ENCODE data around the gene IFRD2.

- TF ChIP-seq POLR2AphosphoS5 (IDR thresholded peaks at IDR 0.05; ENCODE audit: borderline replicate concordance, low read depth, low read length) (no peak), EZH2 (IDR thresholded peaks at IDR 0.05) (no peak), FOXP2 (optimal IDR thresholded peaks at IDR 0.05; ENCODE audit: control extremely low read depth, extremely low read length, insufficient read depth) (no peak)
These were observed 1.9 kb upstream of the IFRD2 start for GRCh38 chr3:50294089-50294488.
